ENCODE measurements around the gene LTB4R.

GRCh38 chr14:24291446-24292117, 19.7 kb upstream of the LTB4R start:
- TF ChIP-seq ARNTL (CRISPR knock-in tag; IDR thresholded peaks at IDR 0.05; ENCODE audit: borderline replicate concordance, low read depth) (no peak), ZFP3 (CRISPR knock-in tag; IDR thresholded peaks at IDR 0.05) (no peak), ZNF565 (CRISPR knock-in tag; conservative IDR thresholded peaks at IDR 0.05; ENCODE audit: low read depth) (no peak), SNAI2 (CRISPR knock-in tag; IDR thresholded peaks at IDR 0.05) (no peak), ESRRG (CRISPR knock-in tag; IDR thresholded peaks at IDR 0.05) (no peak), ZFP30 (CRISPR knock-in tag; IDR thresholded peaks at IDR 0.05) (no peak), ZC3H10 (CRISPR knock-in tag; IDR thresholded peaks at IDR 0.05) (no peak), RARB (CRISPR knock-in tag; IDR thresholded peaks at IDR 0.05) (no peak), ZNF8 (CRISPR knock-in tag; IDR thresholded peaks at IDR 0.05) (no peak)

Data from SK-N-SH treated with all-trans-retinoic acid at 6 μM for 48 hours (cell line).